Kidney epithelial cell (primary cell): ENCODE data around the gene GFRA1. TPM values are rescaled to one million over a fixed set of nuclear protein-coding genes. Genes with fewer than 3 reads are reported as not detected.

Experiments
- DNase-seq: peaks from one replicate; pipeline ENCODE4 v3.0.0-alpha.2; 2010; ENCODE audit warnings: low read depth
- H3K27me3 ChIP-seq: 2 replicates; pipeline ENCODE4 v1.6.0; 2011; ENCODE audit warnings: low read length; ENCODE audit not compliant: control insufficient read depth, insufficient read depth
- H3K36me3 ChIP-seq: 2 replicates; pipeline ENCODE4 v1.5.1; 2011; ENCODE audit warnings: low read length; ENCODE audit not compliant: control insufficient read depth, insufficient read depth
- H3K4me3 ChIP-seq: 2 replicates; pipeline ENCODE4 v1.5.1; 2011; ENCODE audit warnings: low read depth, mild to moderate bottlenecking, control low read depth, low read length
- total RNA-seq: library from RNA; depleted of rRNA; stranded (reverse); fragments of >200 nt; gene quantifications from 2 replicates; pipeline ENCODE4 v1.2.3, GENCODE V29; 2015
- TF ChIP-seq, protein P1 (sequence below): IDR thresholded peaks from 2 replicates; pipeline ENCODE4 v1.5.1; 2011; ENCODE audit warnings: mild to moderate bottlenecking, moderate library complexity, low read length, control low read depth, inconsistent platforms; ENCODE audit not compliant: insufficient read depth, poor library complexity, severe bottlenecking

The GFRA1 gene
- total RNA-seq, 1 donor from 2014 or later, result 1.6 TPM

DNA sequence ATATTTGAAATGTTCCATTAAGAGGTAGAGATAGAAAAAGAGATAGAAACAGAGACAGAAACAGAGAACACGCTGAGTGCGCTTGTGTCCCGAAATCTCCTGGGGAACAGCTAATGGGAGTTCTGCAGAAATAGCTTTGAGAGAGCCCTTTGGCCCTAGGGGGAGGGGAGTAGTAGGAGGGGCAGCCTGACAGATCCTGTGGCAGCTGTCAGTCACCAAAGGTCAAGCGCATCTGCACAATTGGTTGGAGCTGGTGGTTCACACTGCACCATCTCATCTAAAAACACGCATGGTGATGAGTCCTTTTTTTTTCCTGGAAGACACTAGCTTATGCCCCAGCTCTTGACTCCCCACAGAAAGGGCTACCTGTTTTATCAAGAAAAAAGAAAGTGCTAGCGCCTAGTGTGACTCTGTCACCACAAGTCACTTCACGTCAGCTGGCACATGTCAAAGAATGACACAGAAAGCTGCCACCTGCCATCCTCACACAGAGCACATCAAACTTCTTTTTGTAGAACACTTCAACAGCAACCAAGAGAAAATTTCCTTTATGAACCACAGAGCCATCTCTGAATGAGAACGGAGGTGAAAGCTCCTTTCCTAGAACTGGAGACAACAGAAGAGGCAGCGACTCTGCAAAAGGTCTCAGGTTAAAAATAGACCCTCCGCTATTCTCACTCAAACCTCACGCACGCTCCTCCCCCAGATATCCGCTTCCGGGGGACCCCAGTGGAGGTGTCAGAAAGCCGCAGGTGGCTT lies 125.7 kb downstream of the GFRA1 start:
- no peaks in the 10 kb centered on the region for H3K36me3 ChIP-seq
- H3K4me3 ChIP-seq, result no peak overlapping the region
- no peaks in the 10 kb centered on the region for H3K27me3 ChIP-seq
- TF ChIP-seq, protein P1, sequence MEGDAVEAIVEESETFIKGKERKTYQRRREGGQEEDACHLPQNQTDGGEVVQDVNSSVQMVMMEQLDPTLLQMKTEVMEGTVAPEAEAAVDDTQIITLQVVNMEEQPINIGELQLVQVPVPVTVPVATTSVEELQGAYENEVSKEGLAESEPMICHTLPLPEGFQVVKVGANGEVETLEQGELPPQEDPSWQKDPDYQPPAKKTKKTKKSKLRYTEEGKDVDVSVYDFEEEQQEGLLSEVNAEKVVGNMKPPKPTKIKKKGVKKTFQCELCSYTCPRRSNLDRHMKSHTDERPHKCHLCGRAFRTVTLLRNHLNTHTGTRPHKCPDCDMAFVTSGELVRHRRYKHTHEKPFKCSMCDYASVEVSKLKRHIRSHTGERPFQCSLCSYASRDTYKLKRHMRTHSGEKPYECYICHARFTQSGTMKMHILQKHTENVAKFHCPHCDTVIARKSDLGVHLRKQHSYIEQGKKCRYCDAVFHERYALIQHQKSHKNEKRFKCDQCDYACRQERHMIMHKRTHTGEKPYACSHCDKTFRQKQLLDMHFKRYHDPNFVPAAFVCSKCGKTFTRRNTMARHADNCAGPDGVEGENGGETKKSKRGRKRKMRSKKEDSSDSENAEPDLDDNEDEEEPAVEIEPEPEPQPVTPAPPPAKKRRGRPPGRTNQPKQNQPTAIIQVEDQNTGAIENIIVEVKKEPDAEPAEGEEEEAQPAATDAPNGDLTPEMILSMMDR, result no peak
- no peak for DNase-seq

DNA sequence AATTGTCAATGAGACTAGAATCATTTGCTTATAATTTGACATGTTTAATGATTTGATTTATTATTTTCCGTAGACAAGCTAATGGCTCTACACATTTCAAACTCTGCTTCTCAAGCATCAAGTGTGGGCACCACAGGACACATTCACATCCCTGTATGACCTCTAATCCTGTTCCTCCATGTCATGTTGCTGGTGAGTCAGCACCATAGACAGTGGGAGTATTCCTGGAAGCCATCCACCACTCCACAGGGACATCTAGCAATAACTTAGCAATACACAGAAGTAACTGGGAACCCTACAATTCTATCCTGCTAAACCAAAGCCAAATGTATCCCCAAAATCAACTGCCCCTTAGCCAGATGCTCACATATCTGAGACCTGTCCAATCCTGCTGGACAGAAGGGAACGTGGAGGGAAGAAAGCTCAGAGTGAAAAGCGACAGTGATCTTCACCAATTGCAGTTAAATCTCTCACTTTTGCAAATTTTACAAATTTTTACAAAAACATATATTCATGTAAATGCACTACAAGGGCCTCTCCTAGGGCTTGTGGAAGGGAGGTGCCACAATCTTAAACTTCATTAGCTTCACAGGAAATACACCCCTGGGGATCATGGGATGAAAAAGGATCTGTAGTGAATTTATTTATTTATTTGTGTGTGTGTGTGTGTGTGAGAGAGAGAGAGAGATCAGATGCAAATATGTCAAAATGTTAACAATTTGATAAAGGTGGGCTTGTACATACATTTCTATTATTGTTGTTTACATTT lies 126.5 kb downstream of the GFRA1 start:
- DNase-seq, result no peak
- Histone ChIP-seq H3K36me3 (no peaks in the 10 kb centered on the region), H3K4me3 (no peak overlapping the region), H3K27me3 (no peaks in the 10 kb centered on the region)
- TF ChIP-seq, protein P1, result no peak

DNA sequence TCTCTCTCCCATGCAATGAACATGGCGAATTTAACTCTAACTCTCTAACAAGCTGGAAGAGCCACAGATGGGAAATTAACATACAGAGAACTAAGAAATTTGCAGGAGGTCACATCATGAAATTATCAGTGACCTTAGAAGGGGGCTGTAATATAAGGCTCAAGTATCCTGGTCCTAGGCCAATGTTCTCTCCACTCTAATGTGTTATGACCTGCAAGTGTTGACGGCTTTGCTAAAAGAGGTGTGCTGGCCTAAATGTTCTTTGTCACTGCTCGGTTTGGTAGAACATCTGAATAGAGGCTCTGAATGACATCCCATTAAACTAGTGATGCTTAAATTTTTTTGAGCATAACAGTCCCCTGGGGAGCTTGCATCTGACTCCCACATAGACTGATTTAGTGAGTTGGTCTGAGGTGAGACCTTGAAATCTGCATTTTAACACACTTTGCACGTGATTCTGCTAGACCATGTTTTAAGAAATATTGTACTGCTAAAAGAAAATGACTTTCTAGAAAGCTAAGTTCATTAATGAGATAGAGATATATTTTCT lies 129.3 kb downstream of the GFRA1 start:
- no peak for DNase-seq
- no peaks in the 10 kb centered on the region for H3K27me3 ChIP-seq
- no peaks in the 10 kb centered on the region for H3K36me3 ChIP-seq
- TF ChIP-seq, protein P1, result no peak
- no peak overlapping the region for H3K4me3 ChIP-seq

DNA sequence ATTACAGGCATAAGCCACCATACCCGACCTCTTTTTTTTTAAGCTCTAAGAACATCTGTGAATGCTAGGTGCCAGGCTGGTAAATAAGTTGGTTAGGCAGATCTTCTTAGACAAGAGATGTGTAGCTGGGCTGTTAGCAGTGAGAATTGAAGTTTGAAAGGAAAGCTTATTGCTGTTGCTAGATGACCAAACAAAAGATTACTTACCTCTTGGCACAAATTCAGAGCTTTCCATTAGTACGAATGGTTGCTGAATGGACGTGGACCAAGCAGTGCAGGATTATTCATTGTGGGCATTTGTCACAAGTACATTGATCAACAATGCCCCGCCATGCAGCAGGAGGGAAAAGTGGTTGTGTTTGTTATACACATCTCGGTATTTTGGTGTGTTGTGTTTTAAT lies 131.2 kb downstream of the GFRA1 start:
- H3K27me3 ChIP-seq, result no peaks in the 10 kb centered on the region
- no peak overlapping the region for H3K4me3 ChIP-seq
- TF ChIP-seq, protein P1, result no peak
- DNase-seq, result no peak
- H3K36me3 ChIP-seq, result no peaks in the 10 kb centered on the region

DNA sequence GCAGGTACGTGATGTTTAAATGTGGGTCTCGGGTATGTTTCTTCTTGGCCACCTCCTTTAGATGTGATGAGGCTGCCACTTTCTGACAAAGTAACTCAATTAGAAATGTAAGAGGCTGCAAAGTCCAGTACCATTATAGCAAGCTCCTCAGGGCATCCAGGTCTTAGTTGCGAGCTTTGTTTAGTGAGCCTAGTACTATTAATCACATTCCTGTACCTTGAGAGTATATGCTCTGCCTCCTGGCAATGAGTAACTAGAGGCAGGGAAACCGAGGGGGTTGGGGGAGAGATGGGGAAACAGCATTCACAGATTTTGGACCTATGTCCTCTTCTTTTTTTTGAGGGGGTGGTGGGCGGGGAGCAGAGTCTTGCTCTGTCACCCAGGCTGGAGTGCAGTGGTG lies 131.8 kb downstream of the GFRA1 start:
- DNase-seq, result no peak
- TF ChIP-seq, protein P1, result no peak
- H3K4me3 ChIP-seq, result no peak overlapping the region
- no peaks in the 10 kb centered on the region for H3K36me3 ChIP-seq
- no peaks in the 10 kb centered on the region for H3K27me3 ChIP-seq

DNA sequence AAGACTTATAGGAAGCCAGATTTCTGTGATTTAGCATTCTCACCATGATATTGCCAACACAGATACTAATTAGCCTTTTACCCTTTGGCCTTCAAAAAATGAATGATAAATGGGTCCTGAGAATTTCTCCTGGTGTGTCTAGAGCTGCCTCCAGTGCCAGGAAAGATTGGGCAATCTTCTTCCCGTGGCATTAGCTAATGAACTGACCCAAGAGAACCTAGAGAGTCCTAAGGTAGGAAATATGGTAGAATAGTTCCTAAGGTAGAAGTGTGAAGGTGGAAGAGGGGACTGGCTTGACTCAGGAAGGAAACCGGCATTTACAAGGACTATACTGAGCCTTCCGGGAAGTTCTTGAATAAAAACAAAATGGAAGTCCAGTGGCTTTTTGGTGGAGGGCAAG lies 133.1 kb downstream of the GFRA1 start:
- H3K36me3 ChIP-seq, result no peaks in the 10 kb centered on the region
- TF ChIP-seq, protein P1, result no peak
- no peak for DNase-seq
- no peak overlapping the region for H3K4me3 ChIP-seq
- no peaks in the 10 kb centered on the region for H3K27me3 ChIP-seq
